SJCRH30 (cell line): Measurements from ENCODE around the gene ZNF200. TPM values are rescaled to one million over a fixed set of nuclear protein-coding genes. Genes with fewer than 3 reads are reported as not detected.
A peak's percentile ranks its signal among the peaks of the same experiment; 100 is the strongest.
"Not testable (repeated sequence)": the region's sequence is repeated elsewhere in the genome, so short reads cannot be mapped to it uniquely, and the experiment has no call there.

Experiments used
- DNase-seq, 2 experiments: peaks; one replicate each; pipeline ENCODE4 v3.0.0-alpha.2; 2015 to 2020
- H3K27ac ChIP-seq: fragments of 250-450 bp; sonication (Bioruptor Pico); 2 replicates; pipeline ENCODE4 v1.5.1; 2020; ENCODE audit warnings: mild to moderate bottlenecking, moderate library complexity
- H3K27me3 ChIP-seq: fragments of 250-450 bp; sonication (Bioruptor Pico); 2 replicates; pipeline ENCODE4 v1.5.1; 2020; ENCODE audit warnings: mild to moderate bottlenecking, moderate library complexity
- H3K36me3 ChIP-seq: fragments of 250-450 bp; sonication (Bioruptor Pico); 2 replicates; pipeline ENCODE4 v1.5.1; 2020; ENCODE audit warnings: mild to moderate bottlenecking, moderate library complexity
- H3K4me1 ChIP-seq: fragments of 250-450 bp; sonication (Bioruptor Pico); 2 replicates; pipeline ENCODE4 v1.5.1; 2020; ENCODE audit warnings: mild to moderate bottlenecking, moderate library complexity
- H3K4me3 ChIP-seq: fragments of 250-450 bp; sonication (Bioruptor Pico); 2 replicates; pipeline ENCODE4 v1.5.1; 2020; ENCODE audit warnings: mild to moderate bottlenecking, moderate library complexity
- H3K9me3 ChIP-seq: fragments of 250-450 bp; sonication (Bioruptor Pico); replicated peaks from 2 replicates; pipeline ENCODE4 v1.5.1; 2020; ENCODE audit warnings: mild to moderate bottlenecking, moderate library complexity
- total RNA-seq: library from RNA; depleted of rRNA; stranded (reverse); fragments of >200 nt; shearing (Covaris generic); gene quantifications from 2 replicates; pipeline ENCODE4 v1.2.3, GENCODE V29; 2014

ZNF200 gene
- total RNA-seq, 1 experiment from 2014 or later: 16.1 TPM

DNA sequence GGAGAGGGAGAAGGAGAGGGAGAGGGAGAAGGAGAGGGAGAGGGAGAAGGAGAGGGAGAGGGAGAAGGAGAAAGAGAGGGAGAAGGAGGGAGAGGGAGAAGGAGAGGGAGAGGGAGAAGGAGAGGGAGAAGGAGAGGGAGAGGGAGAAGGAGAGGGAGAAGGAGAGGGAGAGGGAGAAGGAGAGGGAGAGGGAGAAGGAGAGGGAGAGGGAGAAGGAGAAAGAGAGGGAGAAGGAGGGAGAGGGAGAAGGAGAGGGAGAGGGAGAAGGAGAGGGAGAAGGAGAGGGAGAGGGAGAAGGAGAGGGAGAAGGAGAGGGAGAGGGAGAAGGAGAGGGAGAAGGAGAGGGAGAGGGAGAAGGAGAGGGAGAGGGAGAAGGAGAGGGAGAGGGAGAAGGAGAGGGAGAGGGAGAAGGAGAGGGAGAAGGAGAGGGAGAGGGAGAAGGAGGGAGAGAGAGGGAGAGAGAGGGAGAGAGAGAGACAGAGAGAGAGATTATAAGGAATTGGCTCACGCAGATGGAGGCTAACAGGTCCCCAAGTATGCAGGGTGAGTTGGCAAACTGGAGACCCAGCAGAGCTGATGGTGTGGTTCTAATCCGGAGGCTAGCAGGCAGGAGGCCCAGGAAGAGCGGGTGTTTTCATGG, 37.1 kb downstream of the ZNF200 start:
- H3K27ac ChIP-seq, H3K36me3 ChIP-seq, DNase-seq, H3K4me1 ChIP-seq, H3K4me3 ChIP-seq, H3K27me3 ChIP-seq, H3K9me3 ChIP-seq: not testable (repeated sequence)

DNA sequence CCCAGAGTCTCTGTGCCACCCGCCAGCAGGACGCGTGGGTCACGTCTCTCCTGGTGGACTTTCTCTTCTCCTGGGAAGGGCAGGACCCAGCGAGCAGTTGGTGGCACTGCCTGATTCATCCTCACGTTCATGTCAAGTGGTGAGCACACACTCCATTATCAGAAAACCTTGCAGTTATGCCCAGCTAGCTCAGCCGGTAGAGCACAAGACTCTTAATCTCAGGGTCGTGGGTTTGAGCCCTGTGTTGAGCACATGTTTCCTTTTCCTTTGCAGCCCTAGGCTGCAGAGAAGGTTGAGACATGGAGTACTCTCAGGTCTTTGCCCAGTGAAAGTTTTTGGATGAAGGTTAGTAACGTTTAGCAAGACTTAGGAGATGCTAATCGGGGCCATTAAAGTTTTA, 39.0 kb downstream of the ZNF200 start:
- H3K9me3 ChIP-seq: no peaks in the 10 kb centered on the region
- no peaks in the 10 kb centered on the region for H3K27me3 ChIP-seq
- no peak overlapping the region for H3K4me3 ChIP-seq
- H3K36me3 ChIP-seq: no peaks in the 10 kb centered on the region
- no peak overlapping the region for H3K27ac ChIP-seq
- no peaks in the 10 kb centered on the region for H3K4me1 ChIP-seq
- DNase-seq: no peak

DNA sequence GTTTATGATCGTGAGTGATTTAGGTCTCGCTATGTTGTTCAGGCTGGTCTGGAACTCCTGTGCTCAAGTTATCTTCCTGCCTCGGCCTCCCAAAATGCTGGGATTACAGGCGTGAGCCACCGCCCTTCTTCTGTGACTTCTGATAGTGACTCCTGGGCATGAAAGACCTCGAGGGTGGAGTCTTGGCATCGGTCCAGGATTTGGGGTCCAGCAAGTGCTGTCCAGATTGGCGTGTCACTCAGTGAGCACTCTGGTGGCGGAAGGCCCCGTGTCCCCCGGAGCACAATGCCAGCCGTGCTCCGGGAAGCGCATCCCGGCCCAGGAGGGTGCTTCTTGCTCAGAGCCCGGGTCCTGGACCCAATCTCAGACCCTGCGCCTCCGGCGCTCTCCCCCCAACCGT, 40.2 kb downstream of the ZNF200 start:
- no peak overlapping the region for H3K4me3 ChIP-seq
- H3K27ac ChIP-seq: no peak overlapping the region
- no peak for DNase-seq
- no peaks in the 10 kb centered on the region for H3K27me3 ChIP-seq
- H3K36me3 ChIP-seq: no peaks in the 10 kb centered on the region
- no peaks in the 10 kb centered on the region for H3K4me1 ChIP-seq
- no peaks in the 10 kb centered on the region for H3K9me3 ChIP-seq

DNA sequence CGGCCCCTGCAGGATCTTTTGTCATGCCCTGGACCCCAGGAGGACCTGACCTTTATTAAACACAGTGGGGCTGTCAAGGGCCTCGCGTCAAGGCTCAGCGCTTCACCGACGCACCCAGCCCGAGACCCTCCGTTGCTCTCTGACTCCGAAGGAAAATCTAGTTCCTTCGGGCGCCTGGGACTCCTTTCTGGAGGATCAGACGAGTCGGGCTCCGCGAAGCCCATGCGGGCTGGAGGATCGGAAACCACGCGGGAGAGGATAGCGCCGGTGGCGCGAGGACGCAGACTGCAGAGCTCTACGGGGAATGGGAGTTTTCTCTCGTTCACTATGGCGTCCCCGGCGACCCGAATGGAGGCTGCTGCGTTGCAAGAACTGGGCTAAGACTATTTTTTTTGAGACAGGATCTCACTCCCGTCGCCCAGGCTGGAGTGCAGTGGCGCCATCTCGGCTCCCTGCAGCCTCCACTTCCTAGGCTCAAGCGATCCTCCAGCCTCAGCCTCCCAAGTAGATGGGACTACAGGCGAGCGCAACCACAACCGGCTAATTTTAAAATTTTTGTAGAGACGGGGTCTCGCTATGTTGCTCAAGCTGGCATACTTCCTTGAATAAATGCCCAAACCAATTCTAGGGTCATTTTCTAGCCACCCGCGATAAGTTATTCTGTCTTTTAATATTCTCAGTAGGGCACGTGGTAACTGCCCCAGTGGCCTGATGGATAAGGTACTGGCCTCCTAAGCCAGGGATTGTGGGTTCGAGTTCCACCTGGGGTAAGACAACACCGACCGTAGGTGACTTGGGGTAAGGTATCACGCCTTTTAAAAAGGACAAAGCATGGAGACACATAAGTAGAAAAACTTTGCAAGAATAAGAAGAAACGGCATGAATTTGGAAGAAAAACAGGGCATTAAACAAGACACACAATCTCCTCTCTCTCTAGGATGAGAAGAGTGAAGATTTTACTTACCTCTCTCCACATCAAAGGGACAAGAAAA, 41.4 kb downstream of the ZNF200 start:
- DNase-seq: no peak
- no peaks in the 10 kb centered on the region for H3K9me3 ChIP-seq
- no peak overlapping the region for H3K27ac ChIP-seq
- H3K4me1 ChIP-seq: no peaks in the 10 kb centered on the region
- H3K27me3 ChIP-seq: no peaks in the 10 kb centered on the region
- H3K4me3 ChIP-seq: no peak overlapping the region
- H3K36me3 ChIP-seq: no peaks in the 10 kb centered on the region

DNA sequence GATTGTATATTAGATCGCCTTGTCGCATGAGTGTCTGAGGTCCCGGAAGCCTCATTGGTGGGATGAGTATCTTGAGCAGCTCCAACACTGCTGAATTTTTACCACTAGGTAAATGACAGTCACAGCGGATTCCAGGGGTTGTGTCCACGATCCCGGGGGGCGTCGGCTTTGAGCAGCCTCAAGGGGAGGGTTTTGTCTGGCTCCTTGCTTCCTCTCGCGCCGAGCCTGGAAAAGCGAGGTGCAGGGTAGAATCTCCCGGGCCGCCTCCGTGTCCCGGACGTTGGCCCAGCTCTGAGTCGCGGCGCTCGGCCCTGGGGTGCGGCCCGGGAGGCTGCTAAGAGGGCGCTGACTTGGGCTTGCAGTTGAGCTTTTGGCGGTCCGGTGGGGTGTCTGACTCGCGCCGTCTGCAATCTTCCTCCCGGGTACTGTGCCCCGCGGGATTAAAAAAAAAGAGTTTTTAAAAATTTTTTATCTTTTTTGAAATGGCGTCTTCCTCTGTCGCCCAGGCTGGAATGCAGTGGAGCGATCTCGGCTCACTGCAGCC, 42.4 kb downstream of the ZNF200 start:
- no peaks in the 10 kb centered on the region for H3K9me3 ChIP-seq
- H3K27ac ChIP-seq: no peak overlapping the region
- no peak for DNase-seq
- H3K4me1 ChIP-seq: no peaks in the 10 kb centered on the region
- no peaks in the 10 kb centered on the region for H3K36me3 ChIP-seq
- no peaks in the 10 kb centered on the region for H3K27me3 ChIP-seq
- H3K4me3 ChIP-seq: no peak overlapping the region

DNA sequence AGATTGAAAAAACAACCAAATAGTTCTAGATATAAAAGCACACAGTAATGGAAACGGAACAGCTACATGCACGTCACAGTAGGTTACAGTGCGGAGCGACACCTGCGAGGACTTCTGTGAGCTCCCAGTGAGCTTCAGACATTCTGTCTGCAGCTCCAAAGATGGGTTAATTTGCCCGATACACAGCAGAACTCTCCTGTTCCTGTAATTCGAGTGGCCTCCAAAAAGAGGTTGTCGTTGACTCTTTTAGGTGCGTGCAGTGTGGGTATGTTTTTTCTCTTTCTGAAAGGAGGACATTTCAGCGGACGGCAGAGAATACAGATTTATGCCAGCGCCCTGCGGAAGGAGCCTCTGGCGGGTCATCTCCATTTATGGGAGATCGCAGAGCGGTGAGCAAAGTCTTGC, 44.0 kb downstream of the ZNF200 start:
- H3K4me3 ChIP-seq: no peak overlapping the region
- H3K27ac ChIP-seq: no peak overlapping the region
- H3K9me3 ChIP-seq: no peaks in the 10 kb centered on the region
- H3K27me3 ChIP-seq: no peaks in the 10 kb centered on the region
- DNase-seq: no peak
- H3K4me1 ChIP-seq: no peaks in the 10 kb centered on the region
- H3K36me3 ChIP-seq: no peaks in the 10 kb centered on the region

DNA sequence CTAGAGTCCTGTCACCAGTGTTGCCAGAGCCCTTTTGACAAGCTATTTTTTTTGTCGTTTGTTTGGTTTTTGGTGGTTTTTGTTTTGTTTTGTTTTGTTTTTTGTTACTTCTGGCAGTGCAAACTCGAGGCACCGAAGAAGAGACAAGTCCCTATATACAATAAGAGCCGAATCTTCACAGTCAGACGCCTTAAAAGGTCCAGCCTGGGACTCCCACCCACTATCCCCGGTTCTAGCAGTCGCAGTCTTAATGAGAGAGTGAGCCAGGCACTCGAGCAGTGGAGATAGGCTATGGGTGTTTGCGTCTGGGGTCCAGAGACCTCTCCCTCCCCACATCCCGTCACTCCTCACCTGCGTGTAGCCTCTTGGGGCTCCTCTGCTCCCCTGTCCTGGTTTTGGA, 45.1 kb downstream of the ZNF200 start:
- no peaks in the 10 kb centered on the region for H3K4me1 ChIP-seq
- DNase-seq: no peak
- H3K36me3 ChIP-seq: no peaks in the 10 kb centered on the region
- peak overlapping the region; percentile 77 for H3K4me3 ChIP-seq
- H3K9me3 ChIP-seq: no peaks in the 10 kb centered on the region
- no peaks in the 10 kb centered on the region for H3K27me3 ChIP-seq
- no peak overlapping the region for H3K27ac ChIP-seq

DNA sequence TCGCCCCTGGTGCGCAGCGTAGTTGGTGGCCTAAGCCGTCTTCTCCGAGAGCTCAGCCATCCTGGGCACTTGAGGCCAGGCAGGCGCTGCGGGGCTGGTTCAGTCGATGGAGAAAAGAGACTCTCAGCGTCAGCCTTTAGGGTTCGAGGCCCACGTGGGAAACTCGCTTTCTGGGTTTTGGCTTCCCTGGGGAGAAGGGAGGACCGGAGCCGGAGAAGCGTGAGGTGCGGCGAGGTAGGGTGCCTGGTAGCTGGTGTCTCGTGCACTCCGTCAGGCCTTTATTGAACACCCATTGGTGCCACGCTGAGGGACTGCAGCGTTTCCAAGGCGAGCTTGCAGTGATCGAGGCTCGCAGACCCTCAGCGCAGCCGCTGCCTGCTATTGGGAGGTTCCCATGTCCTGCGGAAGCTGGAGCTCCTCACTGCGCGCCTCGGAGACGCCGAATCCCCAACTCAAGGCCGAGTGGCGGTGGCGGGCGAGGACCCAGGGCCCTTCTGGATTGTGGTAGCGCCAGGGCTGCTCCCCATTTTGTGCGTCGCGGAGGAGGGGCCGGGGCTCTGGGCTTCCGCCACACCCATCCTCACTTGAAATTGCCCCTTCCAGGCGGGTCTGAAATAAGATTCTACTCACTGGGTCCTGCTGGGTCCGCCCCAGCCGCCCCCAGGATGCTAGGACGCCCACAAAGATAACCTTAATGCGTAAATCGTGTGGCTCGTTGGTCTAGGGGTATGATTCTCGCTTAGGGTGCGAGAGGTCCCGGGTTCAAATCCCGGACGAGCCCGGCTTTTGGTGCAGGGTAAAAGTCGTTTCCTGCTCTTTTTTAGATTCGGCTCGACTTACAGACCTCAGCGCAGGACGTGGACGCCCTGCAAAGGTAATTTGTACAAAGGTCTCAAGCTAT, 45.8 kb downstream of the ZNF200 start:
- H3K27me3 ChIP-seq: no peaks in the 10 kb centered on the region

DNA sequence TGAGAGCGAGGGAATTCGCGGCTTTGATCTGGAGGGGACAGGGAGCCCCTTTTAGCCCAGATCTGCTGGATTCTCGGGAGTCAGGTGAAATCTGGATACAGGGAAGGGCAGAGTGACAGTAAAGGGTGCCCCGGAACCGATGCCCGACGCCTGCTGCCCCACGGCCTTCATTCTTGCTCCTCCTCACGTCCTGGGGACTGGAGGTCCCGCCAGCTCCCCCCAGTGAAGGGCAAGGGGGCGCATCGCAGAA, 46.4 kb downstream of the ZNF200 start:
- H3K27ac ChIP-seq: peak overlapping the region; percentile 2; the same call in 1 of the 2 replicates
- no peaks in the 10 kb centered on the region for H3K36me3 ChIP-seq
- H3K4me3 ChIP-seq: peak overlapping the region; percentile 77
- DNase-seq: no peak
- H3K9me3 ChIP-seq: no peaks in the 10 kb centered on the region
- H3K27me3 ChIP-seq: no peaks in the 10 kb centered on the region
- no peaks in the 10 kb centered on the region for H3K4me1 ChIP-seq

More for the DNA sequence above, 45.8 kb downstream of the ZNF200 start:
- Histone ChIP-seq H3K36me3 (no peaks in the 10 kb centered on the region), H3K4me3 (peak overlapping the region; percentile 77), H3K9me3 (no peaks in the 10 kb centered on the region), H3K27ac (peak overlapping the region; percentile 2; the same call in 1 of the 2 replicates), H3K4me1 (no peaks in the 10 kb centered on the region)
- peak; percentile 72 to 74 for DNase-seq

DNA sequence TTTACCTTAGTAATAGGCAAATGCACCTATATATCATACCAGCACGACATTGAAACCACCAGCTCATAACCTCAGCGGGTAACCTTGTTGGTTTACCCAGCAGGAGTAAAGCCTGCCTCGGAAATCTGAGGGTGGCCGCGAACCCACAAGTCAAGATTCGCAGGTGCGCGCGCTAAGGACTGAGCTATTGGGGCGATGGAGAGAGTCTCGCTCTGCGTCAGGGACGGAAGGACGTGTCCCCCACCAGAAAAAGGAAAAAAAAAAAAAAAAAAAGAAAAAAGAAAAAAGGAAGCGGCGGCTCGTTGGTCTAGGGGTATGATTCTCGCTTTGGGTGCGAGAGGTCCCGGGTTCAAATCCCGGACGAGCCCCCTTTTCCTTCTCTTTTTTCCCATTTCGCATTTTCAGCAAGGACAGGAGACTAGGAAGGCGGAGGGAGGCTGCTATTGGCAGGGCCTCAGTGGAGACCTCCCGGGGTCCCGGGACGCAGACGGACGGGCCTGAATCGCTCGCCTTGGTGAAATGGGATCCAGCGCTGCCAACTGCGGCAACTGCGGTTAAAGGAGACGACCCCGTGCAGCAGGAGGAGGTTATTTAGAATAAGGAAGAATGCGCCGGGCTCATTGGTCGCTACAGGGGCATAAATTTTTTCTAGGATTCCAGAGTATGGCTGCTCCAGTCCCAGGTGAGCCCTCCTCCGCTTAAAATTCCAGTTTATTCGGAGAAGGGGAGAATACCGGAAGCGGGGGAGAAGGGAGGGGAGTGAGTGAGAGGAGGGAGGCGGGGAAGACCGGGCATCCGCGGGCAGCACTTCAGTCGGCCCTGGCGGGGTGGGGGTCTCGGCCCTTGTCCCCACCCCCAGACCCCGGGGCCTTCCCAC, 46.9 kb downstream of the ZNF200 start, which contains the start of gene OR1F1:
Gene OR1F1, plus strand, starts transcription at position 407 of the 877 bp plus-strand sequence.
- peak within 1 kb of the TSS; percentile 2; the same call in 1 of the 2 replicates for H3K27ac ChIP-seq
- no peaks in the 10 kb centered on the region for H3K27me3 ChIP-seq
- H3K9me3 ChIP-seq: no peaks in the 10 kb centered on the region

DNA sequence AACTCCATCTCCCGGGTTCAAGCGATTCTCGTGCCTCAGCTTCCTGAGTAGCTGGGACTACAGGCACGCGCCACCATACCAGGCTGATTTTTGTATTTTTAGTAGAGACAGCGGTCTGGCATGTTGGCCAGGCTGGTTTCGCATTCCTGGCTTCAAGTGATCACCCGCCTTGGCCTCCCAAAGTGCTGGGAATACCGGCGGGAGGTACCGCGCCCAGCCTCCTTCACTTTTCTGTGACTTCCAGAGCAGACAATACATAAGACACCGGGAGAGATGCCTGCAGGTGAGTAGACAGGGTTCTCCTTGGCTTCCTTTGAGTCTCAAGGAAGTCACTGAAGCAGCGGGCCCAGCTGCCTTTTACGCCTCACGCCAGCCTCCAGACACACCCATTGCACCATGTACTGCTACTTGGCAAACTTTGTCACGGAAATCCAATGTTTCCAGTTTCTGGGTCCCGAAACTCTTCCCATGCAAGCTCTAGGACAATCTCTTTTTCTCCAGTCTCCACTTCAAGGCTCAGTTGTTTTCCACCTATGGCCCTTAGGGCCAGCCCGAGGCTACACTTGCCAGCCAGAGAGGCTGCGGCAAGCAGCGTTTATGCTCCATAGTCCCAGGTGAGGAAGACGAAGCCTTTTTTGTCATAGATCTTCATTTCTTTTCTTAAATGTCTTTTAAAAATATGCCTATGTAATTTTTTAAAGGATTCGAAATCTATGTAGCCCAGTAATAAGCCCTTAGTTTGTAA, 47.8 kb downstream of the ZNF200 start:
- Histone ChIP-seq H3K27me3 (no peaks in the 10 kb centered on the region), H3K27ac (no peak overlapping the region), H3K4me1 (no peaks in the 10 kb centered on the region), H3K4me3 (no peak overlapping the region), H3K36me3 (no peaks in the 10 kb centered on the region), H3K9me3 (no peaks in the 10 kb centered on the region)
- DNase-seq: no peak

More for the DNA sequence above, 46.9 kb downstream of the ZNF200 start, which contains the start of gene OR1F1:
- Histone ChIP-seq H3K4me3 (peak within 1 kb of the TSS; percentile 77), H3K4me1 (no peaks in the 10 kb centered on the region), H3K36me3 (no peaks in the 10 kb centered on the region)
- peak; percentile 74 to 79 for DNase-seq

DNA sequence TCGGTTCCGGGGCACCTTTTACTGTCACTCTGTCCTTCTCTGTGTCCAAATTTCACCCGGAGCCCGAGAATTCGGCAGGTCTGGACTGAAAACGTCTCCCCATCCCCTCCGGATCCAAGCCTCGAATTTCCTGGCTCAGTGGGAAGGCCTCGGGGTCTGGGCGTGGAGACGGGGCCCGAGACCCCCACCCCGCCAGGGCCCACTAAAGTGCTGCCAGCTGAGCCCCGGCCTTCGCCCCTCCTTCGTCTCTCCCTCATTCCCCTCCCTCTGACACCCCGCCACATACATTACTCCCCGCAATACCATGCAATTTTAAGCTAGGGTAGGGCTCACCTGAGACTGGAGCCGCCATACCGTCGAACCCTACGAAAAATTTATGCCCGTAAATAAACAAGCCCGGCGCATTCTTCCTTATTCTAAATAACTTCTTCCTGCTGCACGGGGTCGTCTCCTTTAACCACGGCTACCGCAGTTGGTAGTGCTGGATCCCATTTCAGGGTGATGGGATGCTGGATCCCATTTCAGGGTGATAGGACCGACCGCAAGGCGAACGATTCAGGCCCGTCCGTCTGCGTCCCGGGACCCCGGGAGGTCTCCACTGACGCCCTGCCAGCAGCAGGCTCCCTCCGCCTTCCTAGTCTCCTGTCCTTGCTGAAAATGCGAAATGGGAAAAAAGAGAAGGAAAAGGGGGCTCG, 51.4 kb downstream of the ZNF200 start:
- H3K9me3 ChIP-seq: no peaks in the 10 kb centered on the region
- H3K4me1 ChIP-seq: no peaks in the 10 kb centered on the region
- no peak for DNase-seq
- H3K36me3 ChIP-seq: no peaks in the 10 kb centered on the region
- H3K4me3 ChIP-seq: peak overlapping the region; percentile 56
- no peaks in the 10 kb centered on the region for H3K27me3 ChIP-seq
- no peak overlapping the region for H3K27ac ChIP-seq
